Lung (tissue), 12 donors: ENCODE measurements around the gene C11orf21. TPM values are rescaled to one million over a fixed set of nuclear protein-coding genes. Genes with fewer than 3 reads are reported as not detected.

ENCODE experiments used
- ATAC-seq: fragments of 200-7000 bp; cut with Tn5 transposase; one replicate; pipeline ENCODE4 v1.9.1; 2020; ENCODE audit warnings: moderate number of reproducible peaks; ENCODE audit not compliant: insufficient read depth, low FRiP score
- DNase-seq, 3 donors: peaks; one replicate each; pipeline ENCODE4 v3.0.0-alpha.2; 2013 to 2017
- H3K27ac ChIP-seq, 2 donors: one replicate each; pipeline ENCODE4 v1.5.1; 2013; ENCODE audit warnings: mild to moderate bottlenecking in 2 of 2, moderate library complexity in 2 of 2, control low read depth in 1 of 2, inconsistent platforms in 1 of 2, low read depth in 1 of 2, low read length in 1 of 2
- H3K27me3 ChIP-seq, 3 donors: one replicate each; pipeline ENCODE4 v1.5.1; 2013; ENCODE audit warnings: low read length in 2 of 3; ENCODE audit not compliant: control insufficient read depth in 3 of 3, insufficient read depth in 3 of 3
- H3K36me3 ChIP-seq, 4 donors: one replicate each; pipeline ENCODE4 v1.5.1; 2013; ENCODE audit warnings: low read length in 4 of 4, mild to moderate bottlenecking in 1 of 4, moderate library complexity in 1 of 4; ENCODE audit not compliant: control insufficient read depth in 4 of 4, insufficient read depth in 4 of 4
- H3K4me1 ChIP-seq, 5 donors: one replicate each; pipeline ENCODE4 v1.5.1; 2013; ENCODE audit warnings: low read length in 5 of 5, mild to moderate bottlenecking in 2 of 5, moderate library complexity in 1 of 5; ENCODE audit not compliant: control insufficient read depth in 5 of 5, insufficient read depth in 5 of 5
- H3K4me3 ChIP-seq: one replicate; pipeline ENCODE4 v1.5.1; 2013; ENCODE audit warnings: mild to moderate bottlenecking, control low read depth, moderate library complexity
- H3K9ac ChIP-seq, 2 donors: one replicate each; pipeline ENCODE4 v1.5.1; 2013; ENCODE audit warnings: low read length in 2 of 2, control low read depth in 1 of 2; ENCODE audit not compliant: insufficient read depth in 1 of 2
- H3K9me3 ChIP-seq, 4 donors: one replicate each; pipeline ENCODE4 v1.5.1; 2013; ENCODE audit warnings: low read length in 3 of 4, mild to moderate bottlenecking in 1 of 4, moderate library complexity in 1 of 4; ENCODE audit not compliant: control insufficient read depth in 4 of 4, insufficient read depth in 3 of 4
- CTCF ChIP-seq: IDR thresholded peaks from 2 replicates; pipeline ENCODE4 v1.5.1; 2012; ENCODE audit warnings: mild to moderate bottlenecking; ENCODE audit errors: control extremely low read depth, extremely low read depth
- WGBS, 2 donors: extraction: QIAGEN DNeasy Blood & Tissue Kit; methylation state at CpG; one replicate each; pipeline ENCODE4 v1.1.7; 2013; 5-methylcytosine and 5-hydroxymethylcytosine counted together
- polyA plus RNA-seq, 2 donors: library from polyadenylated mRNA; stranded (reverse); fragments of 200-250 nt; gene quantifications; one replicate each; pipeline ENCODE4 v1.2.1, GENCODE V29; 2013
- total RNA-seq, 2 donors: library from RNA; depleted of rRNA in 1 of 2; stranded (reverse); fragments of >200 nt in 1 of 2; gene quantifications; one replicate each; pipeline ENCODE4 v1.2.1, GENCODE V29; 2014 to 2021
- donor health status: control.
- donor health status: control.
- donor health status: Bipolar disorder and iron deficiency.
- donor health status: healthy.
- donor health status: DM: yes; HTN: yes; CAD: no.

Gene C11orf21
- total and polyA plus RNA-seq, 4 donors, result 3.4 to 6.0 (median 4.8) TPM

GRCh38 chr11:2328021-2328420, 26.3 kb upstream of the C11orf21 start:
- WGBS, 2 donors, result 75 to 90% methylated on average over 11 of the region's 11 CpGs
- Histone ChIP-seq H3K9ac (no peak overlapping the region), H3K9me3 (no peaks in the 10 kb centered on the region), H3K36me3 (no peaks in the 10 kb centered on the region), H3K27ac (no peak overlapping the region), H3K4me1 (no peaks in the 10 kb centered on the region), H3K4me3 (no peak overlapping the region), H3K27me3 (no peaks in the 10 kb centered on the region)
- TF ChIP-seq CTCF, result no peak
- ATAC-seq (no peak), DNase-seq (no peak)

GRCh38 chr11:2327032-2327431, 25.3 kb upstream of the C11orf21 start:
- 91% methylated on average over 11 of the region's 11 CpGs for WGBS, 2 donors
- TF ChIP-seq CTCF, result no peak
- Histone ChIP-seq H3K27me3 (no peaks in the 10 kb centered on the region), H3K4me1 (no peaks in the 10 kb centered on the region), H3K4me3 (no peak overlapping the region), H3K9ac (no peak overlapping the region), H3K9me3 (no peaks in the 10 kb centered on the region), H3K36me3 (no peaks in the 10 kb centered on the region), H3K27ac (no peak overlapping the region)
- ATAC-seq (no peak), DNase-seq (no peak)

- Histone ChIP-seq H3K4me3 (no peak overlapping the region), H3K27me3 (no peaks in the 10 kb centered on the region), H3K9ac (no peak overlapping the region), H3K27ac (peak overlapping the region in 1 of 2 donors; percentile 63), H3K4me1 (peaks cover 0 to 5% (median 0%) of the 10 kb centered on the region in 5 donors), H3K9me3 (no peaks in the 10 kb centered on the region), H3K36me3 (no peaks in the 10 kb centered on the region)
- DNase-seq (no peak), ATAC-seq (peak; percentile 81)
- WGBS, 2 donors, result 74 to 80% methylated on average over 2 of the region's 2 CpGs
- no peak for TF ChIP-seq CTCF
These were observed 24.0 kb upstream of the C11orf21 start for GRCh38 chr11:2325719-2326118.

GRCh38 chr11:2325123-2325522, 23.4 kb upstream of the C11orf21 start:
- TF ChIP-seq CTCF, result no peak
- WGBS, 2 donors, result 87 to 95% methylated on average over 4 of the region's 4 CpGs

More at GRCh38 chr11:2325123-2325522, 23.4 kb upstream of the C11orf21 start:
- no peaks in the 10 kb centered on the region for H3K9me3 ChIP-seq
- no peak for DNase-seq
- peaks cover 0 to 11% (median 0%) of the 10 kb centered on the region in 5 donors for H3K4me1 ChIP-seq
- H3K4me3 ChIP-seq, result no peak overlapping the region
- ATAC-seq, result no peak
- H3K27ac ChIP-seq, result peak overlapping the region in 1 of 2 donors; percentile 61
- no peaks in the 10 kb centered on the region for H3K27me3 ChIP-seq
- H3K9ac ChIP-seq, result no peak overlapping the region
- no peaks in the 10 kb centered on the region for H3K36me3 ChIP-seq
